OCI-LY7 (cell line): ENCODE data around the gene ANTXR1. TPM values are rescaled to one million over a fixed set of nuclear protein-coding genes. Genes with fewer than 3 reads are reported as not detected.

Experiments
- BruUV-seq: library from RNA; stranded (reverse); fragments of 400-500 nt; replicated peaks from 2 replicates; lab custom pipeline; 2021; lab: Mats Ljungman, UMichigan
- CTCF ChIA-PET: fragments of 300-600 bp; sonication (Branson Sonifier 250); formaldehyde crosslinking; loops from one replicate; lab custom pipeline; 2022; ENCODE audit warnings: antibody characterized with exemption; ENCODE audit not compliant: unreplicated experiment; lab: Charles Lee
- POLR2A ChIA-PET: fragments of 300-600 bp; sonication (Branson Sonifier 250); formaldehyde crosslinking; loops from one replicate; lab custom pipeline; 2022; ENCODE audit warnings: antibody characterized with exemption; lab: Charles Lee
- DNase-seq: peaks from one replicate; pipeline ENCODE4 v3.0.0-alpha.2; 2015; ENCODE audit warnings: low spot score
- H2AFZ ChIP-seq: fragments of 200-600 bp; sonication (generic), shearing (Covaris generic); 2 replicates; pipeline ENCODE4 v1.6.1; 2014; ENCODE audit warnings: mild to moderate bottlenecking, antibody characterized with exemption, low read length, moderate library complexity
- H3K27ac ChIP-seq: fragments of 200-600 bp; sonication (generic); 2 replicates; pipeline ENCODE4 v1.5.1; 2014; ENCODE audit warnings: mixed run types, low read depth, mild to moderate bottlenecking, moderate library complexity, low read length, inconsistent platforms; ENCODE audit not compliant: poor library complexity, severe bottlenecking
- H3K36me3 ChIP-seq: fragments of 200-600 bp; sonication (generic); 2 replicates; pipeline ENCODE4 v1.6.1; 2014; ENCODE audit warnings: mild to moderate bottlenecking, antibody characterized with exemption, low read length, moderate library complexity, mixed read lengths; ENCODE audit not compliant: insufficient read depth
- H3K4me1 ChIP-seq: fragments of 200-600 bp; sonication (generic); 2 replicates; pipeline ENCODE4 v1.5.1; 2014; ENCODE audit warnings: mild to moderate bottlenecking, low read length; ENCODE audit not compliant: insufficient read depth, poor library complexity, severe bottlenecking
- H3K4me2 ChIP-seq: fragments of 200-600 bp; sonication (generic); 2 replicates; pipeline ENCODE4 v1.6.1; 2014; ENCODE audit warnings: mild to moderate bottlenecking, low read length
- H3K4me3 ChIP-seq: fragments of 200-600 bp; sonication (generic); 2 replicates; pipeline ENCODE4 v1.5.1; 2014; ENCODE audit warnings: mild to moderate bottlenecking, low read depth, low read length; ENCODE audit not compliant: poor library complexity, severe bottlenecking
- H3K79me2 ChIP-seq: fragments of 200-600 bp; sonication (generic); 2 replicates; pipeline ENCODE4 v1.6.1; 2016; ENCODE audit warnings: low read depth, mild to moderate bottlenecking, low read length, moderate library complexity, mixed read lengths; ENCODE audit not compliant: insufficient read depth
- H3K9me2 ChIP-seq: fragments of 200-600 bp; sonication (generic); 2 replicates; pipeline ENCODE4 v1.6.1; 2016; ENCODE audit warnings: mild to moderate bottlenecking, low read length, mixed read lengths; ENCODE audit not compliant: insufficient read depth
- H3K9me3 ChIP-seq: fragments of 200-600 bp; sonication (generic); 2 replicates; pipeline ENCODE4 v1.6.1; 2014; ENCODE audit warnings: mild to moderate bottlenecking, mixed run types, low read length, mixed read lengths
- H4K20me1 ChIP-seq: fragments of 200-600 bp; sonication (generic); 2 replicates; pipeline ENCODE4 v1.6.1; 2014; ENCODE audit warnings: mild to moderate bottlenecking, antibody characterized with exemption, low read length, moderate library complexity, mixed read lengths; ENCODE audit not compliant: insufficient read depth
- EZH2phosphoT487 ChIP-seq: fragments of 200-600 bp; sonication (generic); IDR thresholded peaks from 2 replicates; pipeline ENCODE4 v1.6.1; 2018; ENCODE audit warnings: low read depth, borderline replicate concordance, mild to moderate bottlenecking, mixed run types, antibody characterized with exemption, low read length, moderate library complexity, mixed read lengths
- intact Hi-C: fragments of 100-400 bp; cut with micrococcal nuclease; formaldehyde crosslinking; loops from one replicate; pipeline ENCODE4 v1.10.0; 2022; ENCODE audit not compliant: unreplicated experiment
- total RNA-seq, 2 experiments: library from RNA; depleted of rRNA in 1 of 2; stranded (reverse); fragments of >200 nt in 1 of 2; shearing (Covaris generic) in 1 of 2; gene quantifications; 2 replicates each; pipeline ENCODE4 v1.2.3, GENCODE V29; 2014 to 2022
- TF ChIP-seq, protein P1 (sequence below): fragments of 200-600 bp; sonication (generic); conservative IDR thresholded peaks from 2 replicates; pipeline ENCODE4 v1.5.1; 2014; ENCODE audit warnings: mild to moderate bottlenecking, antibody characterized with exemption, low read length, moderate library complexity, mixed read lengths

ANTXR1 gene
- total RNA-seq, 2 experiments from 2014 or later: not detected

DNA sequence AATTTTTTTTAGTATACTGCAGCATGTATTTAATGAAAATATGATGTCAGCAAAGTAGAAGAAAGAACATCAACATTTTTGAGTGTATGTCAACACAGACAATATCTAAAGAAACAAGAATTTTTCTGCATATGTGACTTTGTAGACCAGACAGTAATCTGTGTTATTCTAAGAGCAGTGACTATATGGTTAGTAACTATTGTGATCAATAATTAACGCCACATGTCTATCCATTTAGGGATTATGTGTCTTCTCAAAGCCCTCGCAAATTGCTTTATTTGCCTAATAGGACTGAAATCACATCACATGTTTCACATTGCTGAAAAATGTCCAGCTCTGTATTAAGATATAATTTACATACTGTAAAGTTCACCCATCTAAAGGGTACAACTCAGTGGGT is 266.2 kb downstream of the ANTXR1 start:
- CTCF ChIA-PET: no interaction called here
- POLR2A ChIA-PET: no interaction called here

DNA sequence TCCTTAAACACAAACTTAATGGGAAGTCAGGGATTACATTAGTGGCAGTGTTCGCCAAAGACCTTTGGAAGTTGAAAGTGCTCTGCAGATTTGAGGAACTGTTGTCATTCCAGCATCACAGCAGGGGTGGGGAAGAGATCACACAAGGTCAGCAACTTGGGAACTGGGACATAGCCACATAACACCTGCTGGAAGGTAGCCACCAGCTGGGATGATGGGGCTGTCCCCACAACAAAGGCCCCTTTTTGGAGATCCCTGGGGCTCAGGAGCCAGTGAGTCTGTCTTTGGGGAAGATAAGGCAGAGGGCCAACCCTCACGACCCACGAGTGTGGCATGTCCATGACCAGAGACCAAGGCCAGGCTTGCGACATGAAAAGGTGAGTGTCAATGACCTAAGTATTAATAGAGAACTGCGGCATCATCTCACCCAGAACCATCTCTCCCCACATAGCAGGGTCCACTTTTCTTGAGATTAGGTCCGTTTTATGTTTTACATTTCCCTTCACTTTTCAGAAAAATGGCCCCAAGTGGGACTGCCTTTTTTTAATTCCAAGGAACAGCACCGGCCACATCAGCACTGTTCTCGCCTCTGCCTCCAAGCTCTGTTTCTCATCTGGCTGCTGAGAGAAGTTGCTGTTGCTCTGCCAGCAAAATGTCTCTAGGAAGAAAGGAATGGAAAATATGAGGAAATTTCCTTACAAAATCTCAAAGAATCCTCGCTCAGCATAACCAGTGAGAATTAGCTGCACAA is 267.1 kb downstream of the ANTXR1 start:
- no peaks in the 10 kb centered on the region for H3K79me2 ChIP-seq
- no peaks in the 10 kb centered on the region for H3K36me3 ChIP-seq
- DNase-seq: no peak
- TF ChIP-seq, protein P1, sequence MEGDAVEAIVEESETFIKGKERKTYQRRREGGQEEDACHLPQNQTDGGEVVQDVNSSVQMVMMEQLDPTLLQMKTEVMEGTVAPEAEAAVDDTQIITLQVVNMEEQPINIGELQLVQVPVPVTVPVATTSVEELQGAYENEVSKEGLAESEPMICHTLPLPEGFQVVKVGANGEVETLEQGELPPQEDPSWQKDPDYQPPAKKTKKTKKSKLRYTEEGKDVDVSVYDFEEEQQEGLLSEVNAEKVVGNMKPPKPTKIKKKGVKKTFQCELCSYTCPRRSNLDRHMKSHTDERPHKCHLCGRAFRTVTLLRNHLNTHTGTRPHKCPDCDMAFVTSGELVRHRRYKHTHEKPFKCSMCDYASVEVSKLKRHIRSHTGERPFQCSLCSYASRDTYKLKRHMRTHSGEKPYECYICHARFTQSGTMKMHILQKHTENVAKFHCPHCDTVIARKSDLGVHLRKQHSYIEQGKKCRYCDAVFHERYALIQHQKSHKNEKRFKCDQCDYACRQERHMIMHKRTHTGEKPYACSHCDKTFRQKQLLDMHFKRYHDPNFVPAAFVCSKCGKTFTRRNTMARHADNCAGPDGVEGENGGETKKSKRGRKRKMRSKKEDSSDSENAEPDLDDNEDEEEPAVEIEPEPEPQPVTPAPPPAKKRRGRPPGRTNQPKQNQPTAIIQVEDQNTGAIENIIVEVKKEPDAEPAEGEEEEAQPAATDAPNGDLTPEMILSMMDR: no peak
- TF ChIP-seq EZH2phosphoT487: no peak
- H3K4me3 ChIP-seq: no peak overlapping the region
- CTCF ChIA-PET: no interaction called here
- H3K4me2 ChIP-seq: no peak overlapping the region
- H3K9me3 ChIP-seq: no peaks in the 10 kb centered on the region
- no peak overlapping the region for H2AFZ ChIP-seq
- POLR2A ChIA-PET: no interaction called here
- no peaks in the 10 kb centered on the region for H3K9me2 ChIP-seq
- no peak overlapping the region for H3K27ac ChIP-seq
- intact Hi-C loops: no loop called here
- H4K20me1 ChIP-seq: no peaks in the 10 kb centered on the region
- H3K4me1 ChIP-seq: no peaks in the 10 kb centered on the region
- BruUV-seq: no TSS peak

More for the DNA sequence above, 266.2 kb downstream of the ANTXR1 start:
- H3K27ac ChIP-seq: no peak overlapping the region
- no peaks in the 10 kb centered on the region for H3K9me2 ChIP-seq
- H3K36me3 ChIP-seq: no peaks in the 10 kb centered on the region
- H3K4me3 ChIP-seq: no peak overlapping the region
- H3K79me2 ChIP-seq: no peaks in the 10 kb centered on the region
- intact Hi-C loops: no loop called here
- no peak for DNase-seq
- BruUV-seq: no TSS peak
- no peaks in the 10 kb centered on the region for H3K9me3 ChIP-seq
- TF ChIP-seq EZH2phosphoT487: no peak
- TF ChIP-seq, protein P1: no peak
- H3K4me1 ChIP-seq: no peaks in the 10 kb centered on the region
- H2AFZ ChIP-seq: no peak overlapping the region
- no peaks in the 10 kb centered on the region for H4K20me1 ChIP-seq
- H3K4me2 ChIP-seq: no peak overlapping the region

DNA sequence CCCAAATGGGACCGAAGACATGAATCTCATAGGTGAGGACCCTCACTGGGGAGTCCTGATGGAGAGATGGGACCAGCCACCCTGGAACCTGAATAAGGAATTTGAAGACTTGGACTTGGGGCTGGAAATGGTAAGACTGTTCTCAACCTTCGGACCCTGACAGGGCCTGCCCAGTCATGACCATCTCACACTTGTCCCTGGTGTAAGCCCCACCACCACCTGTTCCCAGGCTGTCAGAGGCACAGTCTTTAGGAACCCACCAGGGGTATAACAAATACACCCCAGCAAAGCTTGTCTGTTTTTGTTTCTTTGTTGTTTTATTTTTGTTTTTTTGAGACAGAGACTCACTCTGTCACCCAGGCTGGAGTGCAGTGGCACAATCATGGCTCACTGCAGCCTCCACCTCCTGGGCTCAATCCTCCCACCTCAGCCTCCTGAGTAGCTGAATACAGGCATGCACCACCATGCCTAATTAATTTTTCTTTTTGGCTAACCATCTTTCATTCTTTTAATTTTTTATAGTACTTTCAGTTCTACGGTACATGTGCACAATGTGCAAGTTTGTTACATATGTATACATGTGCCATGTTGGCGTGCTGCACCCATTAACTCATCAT is 267.9 kb downstream of the ANTXR1 start:
- no peaks in the 10 kb centered on the region for H3K4me1 ChIP-seq
- no peak overlapping the region for H3K27ac ChIP-seq
- TF ChIP-seq, protein P1: no peak
- no peak for TF ChIP-seq EZH2phosphoT487
- intact Hi-C loops: no loop called here
- DNase-seq: no peak
- H3K9me3 ChIP-seq: no peaks in the 10 kb centered on the region
- ChIA-PET CTCF (no interaction called here), POLR2A (no interaction called here)
- no peaks in the 10 kb centered on the region for H3K79me2 ChIP-seq
- no peaks in the 10 kb centered on the region for H3K9me2 ChIP-seq
- no peaks in the 10 kb centered on the region for H4K20me1 ChIP-seq
- H2AFZ ChIP-seq: no peak overlapping the region
- no TSS peak for BruUV-seq
- H3K4me3 ChIP-seq: no peak overlapping the region
- no peak overlapping the region for H3K4me2 ChIP-seq
- no peaks in the 10 kb centered on the region for H3K36me3 ChIP-seq
